Tibial nerve (tissue), 3 donors: Measurements from ENCODE around the gene NFKB1.

ENCODE experiments used
- POLR2A ChIP-seq, 2 donors: fragments of 450-650 bp; IDR thresholded peaks; one replicate each; pipeline ENCODE4 v1.6.1; 2017; ENCODE audit warnings: antibody characterized with exemption in 2 of 2, mild to moderate bottlenecking in 2 of 2, moderate library complexity in 2 of 2
- TF ChIP-seq, protein P1 (sequence below), 5 experiments: fragments of 200-600 bp in 3 of 5; fragments of 450-650 bp in 2 of 5; sonication (generic) in 3 of 5; IDR thresholded peaks; one replicate each; pipeline ENCODE4 v1.5.1; 2016 to 2019; ENCODE audit warnings: antibody characterized with exemption in 5 of 5, mild to moderate bottlenecking in 3 of 5, moderate library complexity in 2 of 5

DNA sequence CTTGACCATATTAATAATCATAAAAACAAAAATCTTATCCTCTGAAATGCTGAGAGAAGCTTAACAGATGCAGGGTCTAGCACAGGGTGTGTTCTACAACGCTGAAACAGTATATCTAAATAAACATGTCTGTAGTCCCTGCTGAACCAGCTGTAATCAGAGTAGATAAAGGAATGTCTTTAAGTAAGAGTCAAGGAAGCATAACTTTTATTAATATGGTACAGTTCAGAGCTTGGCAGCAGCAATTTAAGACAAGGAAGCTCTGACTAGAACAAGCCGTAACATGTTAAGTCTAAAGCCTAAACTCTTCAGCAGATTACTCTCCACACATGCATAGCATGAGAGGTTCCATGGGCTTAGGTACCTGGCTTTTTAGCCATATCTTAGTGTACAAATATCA lies 36.1 kb downstream of the NFKB1 start:
- TF ChIP-seq POLR2A (IDR thresholded peaks at IDR 0.05) = no peak
- TF ChIP-seq, protein P1, sequence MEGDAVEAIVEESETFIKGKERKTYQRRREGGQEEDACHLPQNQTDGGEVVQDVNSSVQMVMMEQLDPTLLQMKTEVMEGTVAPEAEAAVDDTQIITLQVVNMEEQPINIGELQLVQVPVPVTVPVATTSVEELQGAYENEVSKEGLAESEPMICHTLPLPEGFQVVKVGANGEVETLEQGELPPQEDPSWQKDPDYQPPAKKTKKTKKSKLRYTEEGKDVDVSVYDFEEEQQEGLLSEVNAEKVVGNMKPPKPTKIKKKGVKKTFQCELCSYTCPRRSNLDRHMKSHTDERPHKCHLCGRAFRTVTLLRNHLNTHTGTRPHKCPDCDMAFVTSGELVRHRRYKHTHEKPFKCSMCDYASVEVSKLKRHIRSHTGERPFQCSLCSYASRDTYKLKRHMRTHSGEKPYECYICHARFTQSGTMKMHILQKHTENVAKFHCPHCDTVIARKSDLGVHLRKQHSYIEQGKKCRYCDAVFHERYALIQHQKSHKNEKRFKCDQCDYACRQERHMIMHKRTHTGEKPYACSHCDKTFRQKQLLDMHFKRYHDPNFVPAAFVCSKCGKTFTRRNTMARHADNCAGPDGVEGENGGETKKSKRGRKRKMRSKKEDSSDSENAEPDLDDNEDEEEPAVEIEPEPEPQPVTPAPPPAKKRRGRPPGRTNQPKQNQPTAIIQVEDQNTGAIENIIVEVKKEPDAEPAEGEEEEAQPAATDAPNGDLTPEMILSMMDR (IDR thresholded peaks at IDR 0.05) = no peak
